ENCODE data around the gene GNAI2.

- TF ChIP-seq TAF1 (IDR thresholded peaks at IDR 0.05; ENCODE audit: low read depth, low read length) (no peak), POLR2A (IDR thresholded peaks at IDR 0.05; ENCODE audit: low read depth, low read length) (peak; percentile 88), POU2F2 (IDR thresholded peaks at IDR 0.05; ENCODE audit: low read depth, low read length) (no peak)
Measured at GRCh38 chr3:50298836-50299637, 63.0 kb downstream of the GNAI2 start, which contains the start of the genes HYAL3 and NAA80.

Measured in GM12891 (cell line).